Suprapubic skin (tissue), 4 donors: Measurements from ENCODE around the gene MAD1L1.

Source experiments
- CTCF ChIP-seq, 2 donors: fragments of 200-600 bp in 1 of 2; fragments of 450-650 bp in 1 of 2; sonication (generic) in 1 of 2; IDR thresholded peaks; one replicate each; pipeline ENCODE4 v1.5.1; 2016 to 2019; ENCODE audit warnings: antibody characterized with exemption in 2 of 2, mild to moderate bottlenecking in 1 of 2, moderate library complexity in 1 of 2
- EP300 ChIP-seq: sonication (generic); formaldehyde crosslinking; IDR thresholded peaks from one replicate; pipeline ENCODE4 v1.6.1; 2017; ENCODE audit warnings: antibody characterized with exemption
- POLR2A ChIP-seq, 2 donors: fragments of 450-650 bp; IDR thresholded peaks; one replicate each; pipeline ENCODE4 v1.6.1; 2017; ENCODE audit warnings: antibody characterized with exemption in 2 of 2, mild to moderate bottlenecking in 2 of 2, moderate library complexity in 2 of 2
- POLR2AphosphoS5 ChIP-seq, 3 donors: sonication (generic); formaldehyde crosslinking; IDR thresholded peaks; one replicate each; pipeline ENCODE4 v1.6.1; 2017; ENCODE audit warnings: antibody characterized with exemption in 3 of 3

- TF ChIP-seq POLR2AphosphoS5 (IDR thresholded peaks at IDR 0.05) (no peak), EP300 (no peak), CTCF (IDR thresholded peaks at IDR 0.05) (no peak), POLR2A (IDR thresholded peaks at IDR 0.05) (no peak)
These were observed 282.1 kb downstream of the MAD1L1 start for GRCh38 chr7:1950452-1951158.
